Calu3 (cell line): Measurements from ENCODE around the gene MAD1L1. TPM values are rescaled to one million over a fixed set of nuclear protein-coding genes. Genes with fewer than 3 reads are reported as not detected.

Experiments used
- BruUV-seq: library from RNA; stranded (reverse); fragments of 400-500 nt; replicated peaks from 2 replicates; lab custom pipeline; 2021; lab: Mats Ljungman, UMichigan
- CTCF ChIA-PET: fragments of 300-600 bp; sonication (Branson Sonifier 250); formaldehyde crosslinking; loops from one replicate; lab custom pipeline; 2022; ENCODE audit warnings: antibody characterized with exemption; lab: Charles Lee
- DNase-seq: peaks from one replicate; pipeline ENCODE4 v3.0.0; 2022
- H3K27ac Mint-ChIP-seq: one replicate; pipeline ENCODE4 v1.8.0; 2022; ENCODE audit warnings: mixed read lengths; ENCODE audit not compliant: unreplicated experiment
- H3K27me3 Mint-ChIP-seq: one replicate; pipeline ENCODE4 v1.8.0; 2022; ENCODE audit warnings: mixed read lengths; ENCODE audit not compliant: unreplicated experiment
- H3K36me3 Mint-ChIP-seq: one replicate; pipeline ENCODE4 v1.8.0; 2022; ENCODE audit warnings: mild to moderate bottlenecking, moderate library complexity, mixed read lengths; ENCODE audit not compliant: insufficient read depth, unreplicated experiment
- H3K4me1 Mint-ChIP-seq: one replicate; pipeline ENCODE4 v1.8.0; 2022; ENCODE audit warnings: mild to moderate bottlenecking, low read depth, mixed read lengths; ENCODE audit not compliant: unreplicated experiment
- H3K4me3 Mint-ChIP-seq: one replicate; pipeline ENCODE4 v1.8.0; 2022; ENCODE audit warnings: mild to moderate bottlenecking, low read depth, moderate library complexity, mixed read lengths; ENCODE audit not compliant: unreplicated experiment
- H3K9me3 Mint-ChIP-seq: one replicate; pipeline ENCODE4 v1.8.0; 2022; ENCODE audit warnings: low read depth, mixed read lengths; ENCODE audit not compliant: unreplicated experiment
- CTCF ChIP-seq: fragments of 200-600 bp; IDR thresholded peaks from one replicate; pipeline ENCODE4 v1.8.0; 2022; ENCODE audit warnings: antibody characterized with exemption; ENCODE audit not compliant: unreplicated experiment
- intact Hi-C: fragments of 100-400 bp; cut with micrococcal nuclease; formaldehyde crosslinking; loops from one replicate; pipeline ENCODE4 v1.10.0; 2022; ENCODE audit not compliant: unreplicated experiment
- total RNA-seq: library from RNA; stranded (reverse); gene quantifications from 2 replicates; pipeline ENCODE4 v1.2.3, GENCODE V29; 2022

Gene MAD1L1
- total RNA-seq, 1 experiment from 2014 or later: 86.0 TPM

GRCh38 chr7:2012044-2012900, 220.5 kb downstream of the MAD1L1 start:
- DNase-seq: no peak
- TF ChIP-seq CTCF: no peak
- no peaks in the 10 kb centered on the region for H3K9me3 Mint-ChIP-seq
- no peak overlapping the region for H3K27ac Mint-ChIP-seq
- CTCF ChIA-PET: no interaction called here
- H3K4me3 Mint-ChIP-seq: no peak overlapping the region
- no TSS peak for BruUV-seq
- no peaks in the 10 kb centered on the region for H3K27me3 Mint-ChIP-seq
- no peaks in the 10 kb centered on the region for H3K4me1 Mint-ChIP-seq
- H3K36me3 Mint-ChIP-seq: peaks cover 6% of the 10 kb centered on the region
- intact Hi-C loops: no loop called here

GRCh38 chr7:2011266-2012043, 221.3 kb downstream of the MAD1L1 start:
- H3K4me3 Mint-ChIP-seq: no peak overlapping the region
- CTCF ChIA-PET: no interaction called here
- DNase-seq: no peak
- H3K9me3 Mint-ChIP-seq: no peaks in the 10 kb centered on the region
- no TSS peak for BruUV-seq
- H3K27me3 Mint-ChIP-seq: no peaks in the 10 kb centered on the region
- no peak overlapping the region for H3K27ac Mint-ChIP-seq
- intact Hi-C loops: no loop called here
- H3K4me1 Mint-ChIP-seq: no peaks in the 10 kb centered on the region
- TF ChIP-seq CTCF: no peak
- H3K36me3 Mint-ChIP-seq: peaks cover 7% of the 10 kb centered on the region

- no TSS peak for BruUV-seq
- Mint-ChIP-seq H3K27ac (no peak overlapping the region), H3K9me3 (no peaks in the 10 kb centered on the region), H3K4me3 (no peak overlapping the region), H3K4me1 (no peaks in the 10 kb centered on the region), H3K36me3 (peaks cover 10% of the 10 kb centered on the region), H3K27me3 (no peaks in the 10 kb centered on the region)
- intact Hi-C loops: no loop called here
- TF ChIP-seq CTCF: no peak
- CTCF ChIA-PET: no interaction called here
- no peak for DNase-seq
These were observed 222.0 kb downstream of the MAD1L1 start for GRCh38 chr7:2010551-2011265.

GRCh38 chr7:2010101-2010500, 222.6 kb downstream of the MAD1L1 start:
- Mint-ChIP-seq H3K36me3 (peaks cover 10% of the 10 kb centered on the region), H3K9me3 (no peaks in the 10 kb centered on the region), H3K27me3 (no peaks in the 10 kb centered on the region), H3K4me3 (no peak overlapping the region), H3K27ac (no peak overlapping the region), H3K4me1 (no peaks in the 10 kb centered on the region)
- DNase-seq: no peak
- intact Hi-C loops: no loop called here
- CTCF ChIA-PET: no interaction called here
- no peak for TF ChIP-seq CTCF
- no TSS peak for BruUV-seq
